Endothelial cell of umbilical vein (primary cell): ENCODE data around the gene NMT1. TPM values are rescaled to one million over a fixed set of nuclear protein-coding genes. Genes with fewer than 3 reads are reported as not detected.

Experiments used
- BruUV-seq: library from RNA; stranded (reverse); fragments of 400-500 nt; replicated peaks from 2 replicates; lab custom pipeline; 2021; lab: Mats Ljungman, UMichigan
- CTCF ChIA-PET: fragments of 300-600, 350-600 bp; sonication (Branson Sonifier 250); formaldehyde crosslinking; loops from one replicate; lab custom pipeline; 2021; ENCODE audit warnings: antibody characterized with exemption, inconsistent platforms; lab: Charles Lee
- POLR2A ChIA-PET: fragments of 300-600, 350-600 bp; sonication (Branson Sonifier 250); formaldehyde crosslinking; loops from one replicate; lab custom pipeline; 2021; ENCODE audit warnings: antibody characterized with exemption, inconsistent platforms; lab: Charles Lee
- DNase-seq: peaks from one replicate; pipeline ENCODE4 v3.0.0-alpha.2; 2011; ENCODE audit warnings: low read depth, low spot score
- FAIRE-seq: peaks from 2 replicates; lab custom pipeline; 2011; peaks lifted over from hg19 to GRCh38; lab: Jason Lieb, UNC
- H2AFZ ChIP-seq: 2 replicates; pipeline ENCODE4 v1.6.0; 2012; ENCODE audit warnings: low read depth, low read length, control low read depth, inconsistent platforms
- H3K27ac ChIP-seq: 2 replicates; pipeline ENCODE4 v1.5.1; 2011; ENCODE audit warnings: low read depth, mild to moderate bottlenecking, control low read depth, low read length, moderate library complexity; ENCODE audit not compliant: insufficient read depth
- H3K27me3 ChIP-seq, 2 experiments: 2 replicates each; pipeline versions ENCODE4 v1.6.0 to v1.6.1; 2011; ENCODE audit warnings: low read length in 2 of 2, mixed read lengths in 1 of 2; ENCODE audit not compliant: control insufficient read depth in 2 of 2, insufficient read depth in 2 of 2
- H3K36me3 ChIP-seq, 2 experiments: 2 replicates in 1 of 2; 3 replicates in 1 of 2; pipeline ENCODE4 v1.5.1; 2011; ENCODE audit warnings: low read length in 2 of 2, mild to moderate bottlenecking in 1 of 2, moderate library complexity in 1 of 2; ENCODE audit not compliant: control insufficient read depth in 2 of 2, insufficient read depth in 2 of 2; ENCODE audit errors: extremely low read depth in 1 of 2
- H3K4me1 ChIP-seq: 3 replicates; pipeline ENCODE4 v1.5.1; 2011; ENCODE audit warnings: mild to moderate bottlenecking, low read length; ENCODE audit not compliant: control insufficient read depth, insufficient read depth; ENCODE audit errors: extremely low read depth
- H3K4me2 ChIP-seq: 2 replicates; pipeline ENCODE4 v1.6.1; 2011; ENCODE audit warnings: low read length, control low read depth, mixed read lengths; ENCODE audit not compliant: insufficient read depth
- H3K4me3 ChIP-seq, 3 experiments: fragments of 200-600 bp in 1 of 3; sonication (generic), shearing (Covaris generic) in 1 of 3; replicated peaks in 1 of 3; 2 replicates each; pipeline ENCODE4 v1.5.1; 2011 to 2016; ENCODE audit warnings: control low read depth in 3 of 3, low read length in 3 of 3, mild to moderate bottlenecking in 2 of 3, inconsistent platforms in 1 of 3, low read depth in 1 of 3, moderate library complexity in 1 of 3; ENCODE audit not compliant: insufficient read depth in 1 of 3
- H3K79me2 ChIP-seq: 2 replicates; pipeline ENCODE4 v1.6.0; 2012; ENCODE audit warnings: low read length, inconsistent platforms; ENCODE audit not compliant: control insufficient read depth, insufficient read depth
- H3K9ac ChIP-seq: replicated peaks from 2 replicates; pipeline ENCODE3; 2011; ENCODE audit warnings: low read length, control low read depth; ENCODE audit not compliant: insufficient read depth; ENCODE audit errors: extremely low read depth
- H3K9me1 ChIP-seq: replicated peaks from 3 replicates; pipeline ENCODE4 v1.6.0; 2011; ENCODE audit warnings: mild to moderate bottlenecking, low read length; ENCODE audit not compliant: control insufficient read depth, insufficient read depth; ENCODE audit errors: extremely low read depth
- H3K9me3 ChIP-seq: replicated peaks from 2 replicates; pipeline ENCODE4 v1.5.1; 2012; ENCODE audit warnings: low read length, inconsistent platforms; ENCODE audit not compliant: control insufficient read depth, insufficient read depth
- H4K20me1 ChIP-seq: replicated peaks from 2 replicates; pipeline ENCODE3; 2011; ENCODE audit warnings: mild to moderate bottlenecking, low read length; ENCODE audit not compliant: control insufficient read depth, insufficient read depth; ENCODE audit errors: extremely low read depth
- EZH2 ChIP-seq: IDR thresholded peaks from 2 replicates; pipeline ENCODE4 v1.6.1; 2012; ENCODE audit warnings: borderline replicate concordance, low read depth, mild to moderate bottlenecking, moderate library complexity, low read length, inconsistent platforms; ENCODE audit not compliant: severe bottlenecking
- FOS ChIP-seq: IDR thresholded peaks from 2 replicates; pipeline ENCODE4 v1.6.1; 2011; ENCODE audit warnings: mild to moderate bottlenecking, low read length, moderate library complexity, borderline replicate concordance; ENCODE audit not compliant: insufficient read depth
- GATA2 ChIP-seq: IDR thresholded peaks from 2 replicates; pipeline ENCODE4 v1.7.0; 2011; ENCODE audit warnings: low read depth, mild to moderate bottlenecking, moderate library complexity, mixed read lengths, low read length; ENCODE audit not compliant: insufficient read length, insufficient read depth
- JUN ChIP-seq: IDR thresholded peaks from 2 replicates; pipeline ENCODE4 v1.6.1; 2011; ENCODE audit warnings: borderline replicate concordance, low read depth; ENCODE audit not compliant: insufficient read length, insufficient read depth
- MAX ChIP-seq: IDR thresholded peaks from 2 replicates; pipeline ENCODE4 v1.6.1; 2011; ENCODE audit not compliant: insufficient read depth, insufficient read length
- MYC ChIP-seq: IDR thresholded peaks from one replicate; pipeline ENCODE4 v1.6.1; 2011; ENCODE audit warnings: mild to moderate bottlenecking, low read depth, low read length
- POLR2AphosphoS5 ChIP-seq: IDR thresholded peaks from 2 replicates; pipeline ENCODE4 v1.6.1; 2012; ENCODE audit warnings: low read depth, mild to moderate bottlenecking, control low read depth, low read length, moderate library complexity; ENCODE audit not compliant: insufficient read depth
- dilution Hi-C: fragments of 300-500 bp; cut with MboI; formaldehyde crosslinking; loops from one replicate; pipeline ENCODE4 v1.15.0; 2019; ENCODE audit warnings: low sequenced_read_pairs; ENCODE audit not compliant: extremely low pct_ligation_motif_present
- intact Hi-C: fragments of 100-400 bp; cut with micrococcal nuclease; formaldehyde crosslinking; loops from one replicate; pipeline ENCODE4 v1.10.0; 2022
- polyA plus RNA-seq, 4 experiments: library from polyadenylated mRNA; depleted of rRNA in 3 of 4; stranded (reverse) in 3 of 4; unstranded in 1 of 4; fragments of >200 nt; gene quantifications; 2 replicates each; pipeline versions ENCODE4 v1.2.1 to v1.2.3, GENCODE V29; 2011 to 2012; ENCODE audit warnings: missing spikeins in 1 of 4
- total RNA-seq: library from RNA; stranded (reverse); gene quantifications from 2 replicates; pipeline ENCODE4 v1.2.3, GENCODE V29; 2021
- TF ChIP-seq, protein P1 (sequence below), 2 donors: IDR thresholded peaks; 1 replicate in 1 of 2; 2 replicates in 1 of 2; pipeline ENCODE4 v1.5.1; 2011; ENCODE audit warnings: low read length in 2 of 2, mild to moderate bottlenecking in 2 of 2, moderate library complexity in 2 of 2, control low read depth in 1 of 2, inconsistent platforms in 1 of 2, low read depth in 1 of 2; ENCODE audit not compliant: insufficient read depth in 1 of 2; ENCODE audit errors: extremely low read depth in 1 of 2

The NMT1 gene
- total and polyA plus RNA-seq, 2 donors (not counting 3 experiments of a cell fraction or from before 2014, with no cell fraction given): 37.6 to 135 TPM

GRCh38 chr17:45073414-45074070 lies 12.4 kb downstream of the NMT1 start:
- Histone ChIP-seq H3K27me3 (no peaks in the 10 kb centered on the region), H3K4me2 (no peak overlapping the region), H3K4me1 (peaks cover 10% of the 10 kb centered on the region), H3K9ac (no peak overlapping the region), H3K4me3 (no peak overlapping the region), H3K27ac (no peak overlapping the region), H2AFZ (no peak overlapping the region), H3K79me2 (peaks cover 87% of the 10 kb centered on the region), H4K20me1 (no peaks in the 10 kb centered on the region), H3K36me3 (peaks cover 7 to 17% of the 10 kb centered on the region in 2 experiments), H3K9me3 (no peaks in the 10 kb centered on the region), H3K9me1 (no peaks in the 10 kb centered on the region)
- TF ChIP-seq EZH2 (no peak), FOS (no peak), MYC (no peak), JUN (no peak), POLR2AphosphoS5 (no peak), MAX (no peak), GATA2 (no peak)
- TF ChIP-seq, protein P1, sequence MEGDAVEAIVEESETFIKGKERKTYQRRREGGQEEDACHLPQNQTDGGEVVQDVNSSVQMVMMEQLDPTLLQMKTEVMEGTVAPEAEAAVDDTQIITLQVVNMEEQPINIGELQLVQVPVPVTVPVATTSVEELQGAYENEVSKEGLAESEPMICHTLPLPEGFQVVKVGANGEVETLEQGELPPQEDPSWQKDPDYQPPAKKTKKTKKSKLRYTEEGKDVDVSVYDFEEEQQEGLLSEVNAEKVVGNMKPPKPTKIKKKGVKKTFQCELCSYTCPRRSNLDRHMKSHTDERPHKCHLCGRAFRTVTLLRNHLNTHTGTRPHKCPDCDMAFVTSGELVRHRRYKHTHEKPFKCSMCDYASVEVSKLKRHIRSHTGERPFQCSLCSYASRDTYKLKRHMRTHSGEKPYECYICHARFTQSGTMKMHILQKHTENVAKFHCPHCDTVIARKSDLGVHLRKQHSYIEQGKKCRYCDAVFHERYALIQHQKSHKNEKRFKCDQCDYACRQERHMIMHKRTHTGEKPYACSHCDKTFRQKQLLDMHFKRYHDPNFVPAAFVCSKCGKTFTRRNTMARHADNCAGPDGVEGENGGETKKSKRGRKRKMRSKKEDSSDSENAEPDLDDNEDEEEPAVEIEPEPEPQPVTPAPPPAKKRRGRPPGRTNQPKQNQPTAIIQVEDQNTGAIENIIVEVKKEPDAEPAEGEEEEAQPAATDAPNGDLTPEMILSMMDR (IDR thresholded peaks at IDR 0.05; ENCODE audit: extremely low read depth in 1 of 2, insufficient read depth in 1 of 2, low read depth in 1 of 2, low read length in 2 of 2): no peak
- dilution Hi-C loops: no loop called here
- no peak for FAIRE-seq
- ChIA-PET POLR2A (interaction anchor here (0.8 kb wide), 1 partner anchor 9 kb away, joined by 6 read pairs; no protein-coding TSS in a partner anchor), CTCF (interaction anchor here (2.1 kb wide), 1 partner anchor 12 kb away, joined by 4 read pairs; no protein-coding TSS in a partner anchor)
- no peak for DNase-seq
- intact Hi-C loops: no loop called here
- BruUV-seq: no TSS peak
